ENCODE measurements around the gene SNCAIP.

Gene SNCAIP

GRCh38 chr5:122507045-122507444, 195.0 kb downstream of the SNCAIP start:
- DNase-seq (ENCODE audit: low read depth) = no peak

GRCh38 chr5:122507581-122507980, 195.5 kb downstream of the SNCAIP start:
- DNase-seq (ENCODE audit: low read depth) = no peak

GRCh38 chr5:122508623-122509022, 196.6 kb downstream of the SNCAIP start:
- DNase-seq (ENCODE audit: low read depth) = no peak

Measured in stimulated activated CD8-positive, alpha-beta memory T cell treated with anti-CD3 and anti-CD28 coated beads, Interleukin-12 subunit alpha, Interleukin-12 subunit beta, amount 100 ng/mL, for 1 hour (primary cell).